ENCODE results near the gene ATP13A3.

ATP13A3 gene

DNA sequence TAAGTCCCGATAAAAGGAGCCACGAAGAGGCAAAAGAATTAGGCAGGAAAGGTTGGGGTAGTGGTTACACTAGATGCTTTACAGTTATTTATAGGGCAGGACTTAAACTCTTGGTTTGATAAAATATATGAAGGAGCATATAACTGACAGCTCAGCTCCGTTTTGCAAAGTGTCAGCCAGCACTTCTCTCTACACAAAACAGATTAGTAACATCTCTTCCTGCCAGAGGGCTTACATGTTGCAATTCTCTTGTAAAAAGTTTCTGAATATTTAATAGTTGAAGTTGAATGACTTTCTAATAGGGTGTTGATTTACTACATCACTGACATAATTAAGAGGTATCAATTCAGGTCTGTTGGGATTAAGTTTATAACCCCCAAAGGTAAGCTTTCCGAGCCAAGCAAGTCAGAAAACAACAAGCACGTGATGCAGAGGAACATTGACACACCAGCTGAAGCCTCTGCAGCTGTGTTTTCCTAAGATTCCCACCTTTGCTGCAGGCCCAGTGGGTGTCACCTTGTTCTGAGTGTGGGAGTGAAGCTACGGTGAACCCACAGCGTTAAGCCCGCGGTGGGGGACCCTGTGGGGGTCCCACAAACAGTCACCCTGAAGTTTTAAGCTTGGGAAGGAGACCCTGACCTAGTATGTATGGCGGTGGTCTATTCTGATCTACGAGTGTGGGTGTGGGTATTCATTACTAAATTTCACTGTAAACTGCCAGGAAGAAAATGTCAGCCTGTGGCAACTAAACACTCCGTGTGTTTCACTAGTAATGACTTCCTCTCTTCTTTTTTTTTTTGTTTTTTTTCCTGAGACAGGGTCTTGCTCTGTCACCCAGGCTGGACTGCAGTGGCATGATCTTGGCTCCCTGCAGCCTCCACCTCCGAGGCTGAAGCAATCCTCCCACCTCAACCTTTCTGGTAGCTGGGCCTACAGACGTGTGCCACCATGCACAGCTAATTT is 22.0 kb upstream of the ATP13A3 start:
- no peak for ATAC-seq
- TF ChIP-seq ZNF8 (CRISPR knock-in tag; IDR thresholded peaks at IDR 0.05) = no peak
- no peak for TF ChIP-seq ARNTL (CRISPR knock-in tag; IDR thresholded peaks at IDR 0.05; ENCODE audit: borderline replicate concordance, low read depth)
- TF ChIP-seq ISL1 (CRISPR knock-in tag; IDR thresholded peaks at IDR 0.05) = no peak
- TF ChIP-seq ZFP30 (CRISPR knock-in tag; IDR thresholded peaks at IDR 0.05) = no peak
- TF ChIP-seq RARB (CRISPR knock-in tag; IDR thresholded peaks at IDR 0.05) = no peak

DNA sequence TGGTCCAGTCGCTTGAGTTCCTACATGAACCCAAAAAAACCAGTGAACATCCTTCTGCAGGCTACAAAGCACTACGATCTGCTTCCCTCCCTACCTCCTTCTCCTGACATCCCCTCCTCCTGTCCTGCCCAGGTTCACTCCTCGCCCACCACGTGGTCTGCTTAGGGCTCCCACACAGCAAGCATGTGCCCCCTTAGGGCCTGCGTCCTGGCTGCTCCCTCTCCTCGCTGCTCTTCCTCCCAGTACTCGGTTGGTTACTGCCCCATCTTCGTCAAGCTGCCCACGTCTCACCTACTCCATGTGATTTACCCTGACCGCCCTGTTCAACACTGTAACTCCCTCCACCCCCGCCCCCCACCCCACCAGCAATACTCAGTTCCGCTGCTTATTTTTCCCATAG is 20.8 kb upstream of the ATP13A3 start:
- TF ChIP-seq TOX (CRISPR knock-in tag; IDR thresholded peaks at IDR 0.05; ENCODE audit: borderline replicate concordance) (no peak), ISL1 (CRISPR knock-in tag; IDR thresholded peaks at IDR 0.05) (no peak), ZFP3 (CRISPR knock-in tag; IDR thresholded peaks at IDR 0.05) (no peak), PPARA (CRISPR knock-in tag; IDR thresholded peaks at IDR 0.05; ENCODE audit: borderline replicate concordance) (no peak), SNAI2 (CRISPR knock-in tag; IDR thresholded peaks at IDR 0.05) (no peak), GLIS3 (CRISPR knock-in tag; IDR thresholded peaks at IDR 0.05) (no peak), RARB (CRISPR knock-in tag; IDR thresholded peaks at IDR 0.05) (no peak), ZNF70 (CRISPR knock-in tag; IDR thresholded peaks at IDR 0.05) (no peak), ZNF565 (CRISPR knock-in tag; conservative IDR thresholded peaks at IDR 0.05; ENCODE audit: low read depth) (no peak), TCF4 (CRISPR knock-in tag; IDR thresholded peaks at IDR 0.05; ENCODE audit: borderline replicate concordance) (no peak), BACH2 (CRISPR knock-in tag; IDR thresholded peaks at IDR 0.05; ENCODE audit: borderline replicate concordance) (no peak), ZNF8 (CRISPR knock-in tag; IDR thresholded peaks at IDR 0.05) (no peak), CSDC2 (CRISPR knock-in tag; IDR thresholded peaks at IDR 0.05) (no peak)
- TF ChIP-seq, protein P1, sequence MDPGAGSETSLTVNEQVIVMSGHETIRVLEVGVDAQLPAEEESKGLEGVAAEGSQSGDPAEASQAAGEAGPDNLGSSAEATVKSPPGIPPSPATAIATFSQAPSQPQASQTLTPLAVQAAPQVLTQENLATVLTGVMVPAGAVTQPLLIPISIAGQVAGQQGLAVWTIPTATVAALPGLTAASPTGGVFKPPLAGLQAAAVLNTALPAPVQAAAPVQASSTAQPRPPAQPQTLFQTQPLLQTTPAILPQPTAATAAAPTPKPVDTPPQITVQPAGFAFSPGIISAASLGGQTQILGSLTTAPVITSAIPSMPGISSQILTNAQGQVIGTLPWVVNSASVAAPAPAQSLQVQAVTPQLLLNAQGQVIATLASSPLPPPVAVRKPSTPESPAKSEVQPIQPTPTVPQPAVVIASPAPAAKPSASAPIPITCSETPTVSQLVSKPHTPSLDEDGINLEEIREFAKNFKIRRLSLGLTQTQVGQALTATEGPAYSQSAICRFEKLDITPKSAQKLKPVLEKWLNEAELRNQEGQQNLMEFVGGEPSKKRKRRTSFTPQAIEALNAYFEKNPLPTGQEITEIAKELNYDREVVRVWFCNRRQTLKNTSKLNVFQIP (CRISPR knock-in tag; IDR thresholded peaks at IDR 0.05; ENCODE audit: borderline replicate concordance, low read depth) = no peak
- TF ChIP-seq, protein P2, sequence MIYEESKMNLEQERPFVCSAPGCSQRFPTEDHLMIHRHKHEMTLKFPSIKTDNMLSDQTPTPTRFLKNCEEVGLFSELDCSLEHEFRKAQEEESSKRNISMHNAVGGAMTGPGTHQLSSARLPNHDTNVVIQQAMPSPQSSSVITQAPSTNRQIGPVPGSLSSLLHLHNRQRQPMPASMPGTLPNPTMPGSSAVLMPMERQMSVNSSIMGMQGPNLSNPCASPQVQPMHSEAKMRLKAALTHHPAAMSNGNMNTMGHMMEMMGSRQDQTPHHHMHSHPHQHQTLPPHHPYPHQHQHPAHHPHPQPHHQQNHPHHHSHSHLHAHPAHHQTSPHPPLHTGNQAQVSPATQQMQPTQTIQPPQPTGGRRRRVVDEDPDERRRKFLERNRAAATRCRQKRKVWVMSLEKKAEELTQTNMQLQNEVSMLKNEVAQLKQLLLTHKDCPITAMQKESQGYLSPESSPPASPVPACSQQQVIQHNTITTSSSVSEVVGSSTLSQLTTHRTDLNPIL (CRISPR knock-in tag; IDR thresholded peaks at IDR 0.05; ENCODE audit: low read depth) = no peak
- TF ChIP-seq, protein P3, sequence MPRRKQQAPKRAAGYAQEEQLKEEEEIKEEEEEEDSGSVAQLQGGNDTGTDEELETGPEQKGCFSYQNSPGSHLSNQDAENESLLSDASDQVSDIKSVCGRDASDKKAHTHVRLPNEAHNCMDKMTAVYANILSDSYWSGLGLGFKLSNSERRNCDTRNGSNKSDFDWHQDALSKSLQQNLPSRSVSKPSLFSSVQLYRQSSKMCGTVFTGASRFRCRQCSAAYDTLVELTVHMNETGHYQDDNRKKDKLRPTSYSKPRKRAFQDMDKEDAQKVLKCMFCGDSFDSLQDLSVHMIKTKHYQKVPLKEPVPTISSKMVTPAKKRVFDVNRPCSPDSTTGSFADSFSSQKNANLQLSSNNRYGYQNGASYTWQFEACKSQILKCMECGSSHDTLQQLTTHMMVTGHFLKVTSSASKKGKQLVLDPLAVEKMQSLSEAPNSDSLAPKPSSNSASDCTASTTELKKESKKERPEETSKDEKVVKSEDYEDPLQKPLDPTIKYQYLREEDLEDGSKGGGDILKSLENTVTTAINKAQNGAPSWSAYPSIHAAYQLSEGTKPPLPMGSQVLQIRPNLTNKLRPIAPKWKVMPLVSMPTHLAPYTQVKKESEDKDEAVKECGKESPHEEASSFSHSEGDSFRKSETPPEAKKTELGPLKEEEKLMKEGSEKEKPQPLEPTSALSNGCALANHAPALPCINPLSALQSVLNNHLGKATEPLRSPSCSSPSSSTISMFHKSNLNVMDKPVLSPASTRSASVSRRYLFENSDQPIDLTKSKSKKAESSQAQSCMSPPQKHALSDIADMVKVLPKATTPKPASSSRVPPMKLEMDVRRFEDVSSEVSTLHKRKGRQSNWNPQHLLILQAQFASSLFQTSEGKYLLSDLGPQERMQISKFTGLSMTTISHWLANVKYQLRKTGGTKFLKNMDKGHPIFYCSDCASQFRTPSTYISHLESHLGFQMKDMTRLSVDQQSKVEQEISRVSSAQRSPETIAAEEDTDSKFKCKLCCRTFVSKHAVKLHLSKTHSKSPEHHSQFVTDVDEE (CRISPR knock-in tag; IDR thresholded peaks at IDR 0.05) = no peak
- TF ChIP-seq, protein P4, sequence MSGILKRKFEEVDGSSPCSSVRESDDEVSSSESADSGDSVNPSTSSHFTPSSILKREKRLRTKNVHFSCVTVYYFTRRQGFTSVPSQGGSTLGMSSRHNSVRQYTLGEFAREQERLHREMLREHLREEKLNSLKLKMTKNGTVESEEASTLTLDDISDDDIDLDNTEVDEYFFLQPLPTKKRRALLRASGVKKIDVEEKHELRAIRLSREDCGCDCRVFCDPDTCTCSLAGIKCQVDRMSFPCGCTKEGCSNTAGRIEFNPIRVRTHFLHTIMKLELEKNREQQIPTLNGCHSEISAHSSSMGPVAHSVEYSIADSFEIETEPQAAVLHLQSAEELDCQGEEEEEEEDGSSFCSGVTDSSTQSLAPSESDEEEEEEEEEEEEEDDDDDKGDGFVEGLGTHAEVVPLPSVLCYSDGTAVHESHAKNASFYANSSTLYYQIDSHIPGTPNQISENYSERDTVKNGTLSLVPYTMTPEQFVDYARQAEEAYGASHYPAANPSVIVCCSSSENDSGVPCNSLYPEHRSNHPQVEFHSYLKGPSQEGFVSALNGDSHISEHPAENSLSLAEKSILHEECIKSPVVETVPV (CRISPR knock-in tag; IDR thresholded peaks at IDR 0.05) = no peak
- no peak for ATAC-seq

DNA sequence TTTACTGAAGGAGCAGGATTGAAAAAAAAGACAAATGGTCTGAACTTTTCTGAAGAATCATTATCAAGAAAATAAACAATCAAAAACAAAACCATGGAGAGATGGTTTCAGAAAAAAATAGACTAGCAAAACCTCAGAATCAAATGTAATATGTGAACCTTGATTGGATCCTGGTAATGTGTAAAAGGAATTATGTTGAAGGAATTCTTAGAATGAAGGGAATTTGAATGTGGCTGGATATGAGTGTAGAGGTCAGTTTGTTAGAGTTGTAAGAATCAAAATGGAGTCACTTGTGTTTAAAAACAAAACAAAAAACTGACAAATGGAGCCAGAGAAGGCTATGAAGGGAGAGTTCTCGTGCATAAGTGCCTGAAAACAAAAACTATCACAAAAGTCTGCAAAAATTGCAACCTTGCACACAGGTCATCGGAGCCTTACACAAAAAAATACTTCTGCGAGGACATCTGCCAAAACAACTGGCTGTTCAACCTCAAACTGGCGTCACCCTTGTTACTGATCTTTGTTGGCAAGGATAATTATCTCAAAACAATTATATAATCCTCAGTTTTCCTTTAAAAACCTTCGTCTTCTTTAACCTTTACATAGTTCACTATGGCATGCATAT is 19.1 kb upstream of the ATP13A3 start:
- TF ChIP-seq ARNTL (CRISPR knock-in tag; IDR thresholded peaks at IDR 0.05; ENCODE audit: borderline replicate concordance, low read depth) (no peak), SNAI2 (CRISPR knock-in tag; IDR thresholded peaks at IDR 0.05) (0 out of 2 replicates have a peak, but pooled peaks have one; percentile 46), TOX (CRISPR knock-in tag; IDR thresholded peaks at IDR 0.05; ENCODE audit: borderline replicate concordance) (no peak), CSDC2 (CRISPR knock-in tag; IDR thresholded peaks at IDR 0.05) (peak; percentile 91; the same call in 1 of the 2 replicates)
- ATAC-seq = no peak

DNA sequence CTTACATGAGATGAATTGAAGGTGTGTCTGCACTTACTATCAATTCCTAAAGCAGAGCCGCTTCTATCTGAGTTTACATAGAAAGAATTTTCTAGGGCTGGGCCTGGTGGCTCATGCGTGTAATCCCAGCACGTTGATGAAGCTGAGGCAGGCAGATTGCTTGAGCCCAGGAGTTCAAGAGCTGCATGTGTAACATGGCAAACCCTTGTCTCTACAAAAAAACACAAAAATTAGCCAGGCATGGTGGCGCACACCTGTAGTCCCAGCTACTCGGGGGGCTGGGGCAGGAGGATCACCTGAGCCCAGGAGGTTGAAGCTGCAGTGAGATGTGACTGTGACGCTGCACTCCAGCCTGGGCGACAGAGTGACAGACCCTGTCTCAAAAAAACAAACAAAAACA is 18.1 kb upstream of the ATP13A3 start:
- TF ChIP-seq GLIS3 (CRISPR knock-in tag; IDR thresholded peaks at IDR 0.05) (no peak), ARNTL (CRISPR knock-in tag; IDR thresholded peaks at IDR 0.05; ENCODE audit: borderline replicate concordance, low read depth) (no peak), TCF4 (CRISPR knock-in tag; IDR thresholded peaks at IDR 0.05; ENCODE audit: borderline replicate concordance) (no peak), ZC3H10 (CRISPR knock-in tag; IDR thresholded peaks at IDR 0.05) (no peak), CSDC2 (CRISPR knock-in tag; IDR thresholded peaks at IDR 0.05) (no peak), BACH2 (CRISPR knock-in tag; IDR thresholded peaks at IDR 0.05; ENCODE audit: borderline replicate concordance) (no peak), SNAI2 (CRISPR knock-in tag; IDR thresholded peaks at IDR 0.05) (no peak), RARB (CRISPR knock-in tag; IDR thresholded peaks at IDR 0.05) (no peak), ESRRG (CRISPR knock-in tag; IDR thresholded peaks at IDR 0.05) (no peak)
- TF ChIP-seq, protein P4 (CRISPR knock-in tag; IDR thresholded peaks at IDR 0.05) = no peak
- TF ChIP-seq, protein P1 (CRISPR knock-in tag; IDR thresholded peaks at IDR 0.05; ENCODE audit: borderline replicate concordance, low read depth) = no peak
- ATAC-seq = no peak
